Spleen (tissue), 7 donors: ENCODE measurements around the gene ADCY4.

Experiments used
- CTCF ChIP-seq, 11 experiments: fragments of 200-600 bp in 7 of 11; fragments of 450-650 bp in 4 of 11; sonication (generic) in 4 of 11; IDR thresholded peaks in 8 of 11; conservative IDR thresholded peaks in 3 of 11; 1 replicate in 7 of 11; 2 replicates in 4 of 11; pipeline versions ENCODE4 v1.4.0 to v1.8.0; 2016 to 2021; ENCODE audit warnings: antibody characterized with exemption in 11 of 11, inconsistent platforms in 4 of 11, mild to moderate bottlenecking in 1 of 11
- POLR2AphosphoS5 ChIP-seq, 3 donors: sonication (generic); formaldehyde crosslinking; IDR thresholded peaks; one replicate each; pipeline ENCODE4 v1.5.1; 2017; ENCODE audit warnings: antibody characterized with exemption in 3 of 3
- donor health status: DM: no; HTN: no; CAD: no; lungs with moderate emphysema.
- donor health status: DM: no; HTN: no; CAD: no.
- donor health status: DM: no; HTN: no; CAD: no.

GRCh38 chr14:24343795-24344660 lies 9.2 kb upstream of the ADCY4 start:
- TF ChIP-seq CTCF (IDR thresholded peaks at IDR 0.05 in 8 of 11, conservative IDR thresholded peaks at IDR 0.05 in 3 of 11) (no peak), POLR2AphosphoS5 (IDR thresholded peaks at IDR 0.05) (no peak)
